GM21825 (cell line): ENCODE results near the gene TRNAU1AP.
"Not testable (repeated sequence)": the region's sequence is repeated elsewhere in the genome, so short reads cannot be mapped to it uniquely, and the experiment has no call there.

Experiments
- ATAC-seq: cut with Tn5 transposase; IDR thresholded peaks from one replicate; pipeline ENCODE4 v1.9.1; 2021; ENCODE audit warnings: mild to moderate bottlenecking, moderate library complexity; ENCODE audit not compliant: unreplicated experiment

TRNAU1AP gene

DNA sequence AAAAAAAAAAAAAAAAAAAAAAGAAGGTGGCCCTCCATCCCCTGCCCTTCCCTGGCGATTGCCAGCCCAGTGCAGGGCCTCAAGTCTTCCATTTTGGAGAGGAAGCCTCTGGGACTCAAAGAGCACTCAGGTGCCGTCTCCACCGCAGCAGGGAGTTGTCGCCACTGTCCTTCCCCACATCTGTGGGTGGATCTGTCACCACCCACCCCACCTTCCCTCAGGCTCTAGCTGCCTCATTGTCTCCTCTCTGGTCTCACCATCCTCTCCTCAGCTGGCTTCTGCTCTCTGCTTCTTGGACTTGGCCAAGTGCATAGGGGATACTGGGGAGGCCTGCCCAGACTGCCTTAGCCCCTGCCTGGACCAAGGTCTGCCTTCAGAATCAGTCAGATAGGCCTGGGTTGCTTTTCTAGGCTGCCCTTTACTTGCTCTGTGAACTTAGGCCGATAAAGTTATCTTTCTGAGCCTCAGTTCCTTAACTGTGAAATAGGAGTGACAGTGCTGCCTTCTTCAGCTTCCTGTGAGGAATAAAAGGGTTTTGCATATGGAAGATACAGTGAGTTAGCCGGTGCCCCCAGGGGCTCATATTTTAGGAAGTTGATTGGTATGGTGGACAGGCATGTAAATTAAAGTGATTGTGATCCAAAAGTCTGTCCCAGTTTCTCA is 31.3 kb upstream of the TRNAU1AP start:
- ATAC-seq: no peak

DNA sequence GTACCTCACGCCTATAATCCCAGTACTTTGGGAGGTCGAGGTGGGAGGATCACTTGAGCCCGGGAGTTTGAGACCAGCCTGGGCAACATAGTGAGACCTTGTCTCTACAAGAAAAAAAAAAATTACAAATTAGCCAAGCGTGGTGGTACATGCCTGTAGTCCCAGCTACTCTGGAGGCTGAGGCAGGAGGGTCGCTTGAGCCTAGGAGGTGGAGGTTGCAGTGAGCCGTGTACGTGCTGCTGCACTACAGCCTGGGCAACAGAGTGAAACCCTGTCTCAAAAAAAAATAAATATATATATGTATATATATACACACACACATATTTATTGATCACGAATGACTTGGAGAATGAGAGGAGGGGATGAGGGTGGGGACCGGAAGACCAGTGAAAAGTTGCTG is 30.3 kb upstream of the TRNAU1AP start:
- not testable (repeated sequence) for ATAC-seq

DNA sequence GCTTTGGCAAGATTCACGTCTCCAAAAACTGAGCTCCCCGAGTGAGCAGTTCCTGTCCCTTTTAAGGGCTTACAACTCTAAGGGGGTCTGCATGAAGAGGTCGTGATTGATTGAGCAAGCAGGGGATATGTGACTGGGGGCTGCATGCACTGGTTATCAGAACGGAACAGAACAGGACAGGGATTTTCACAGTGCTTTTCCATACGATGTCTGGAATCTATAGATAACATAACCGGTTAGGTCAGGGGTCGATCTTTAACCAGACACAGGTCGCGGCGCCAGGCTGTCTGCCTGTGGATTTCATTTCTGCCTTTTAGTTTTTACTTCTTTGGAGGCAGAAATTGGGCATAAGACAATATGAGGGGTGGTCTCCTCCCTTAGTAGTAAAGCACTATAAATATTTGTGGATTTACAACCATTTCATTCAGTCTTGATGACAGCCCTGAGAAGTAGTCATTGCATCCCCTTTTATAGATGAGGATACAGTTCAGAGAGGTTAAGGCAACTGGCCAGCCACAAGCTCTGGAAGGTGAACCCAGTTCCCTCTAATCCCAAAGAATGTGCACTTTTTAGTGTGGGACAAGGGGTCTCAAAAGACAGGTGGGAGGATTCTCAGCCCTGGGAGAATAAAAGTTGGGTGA is 27.8 kb upstream of the TRNAU1AP start:
- not testable (repeated sequence) for ATAC-seq

DNA sequence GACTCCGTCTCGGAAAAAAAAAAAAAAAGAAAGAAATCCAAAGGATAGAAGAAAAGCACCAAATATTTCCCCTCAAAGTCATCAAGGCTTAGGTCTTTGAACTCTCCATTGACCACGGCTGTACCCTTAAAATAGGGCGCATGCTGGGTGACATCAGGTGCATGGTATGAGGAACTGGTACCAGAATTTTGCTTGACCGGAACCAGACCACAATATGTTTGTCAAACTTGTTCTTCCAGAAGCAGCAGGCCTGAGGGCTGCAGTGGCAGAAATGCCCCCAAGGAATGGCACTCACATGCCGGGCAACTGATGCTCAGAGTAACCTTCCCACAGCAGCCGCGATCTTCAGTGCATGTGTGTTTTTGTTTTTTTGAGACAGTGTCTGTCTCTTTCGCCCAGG is 26.0 kb upstream of the TRNAU1AP start:
- no peak for ATAC-seq

DNA sequence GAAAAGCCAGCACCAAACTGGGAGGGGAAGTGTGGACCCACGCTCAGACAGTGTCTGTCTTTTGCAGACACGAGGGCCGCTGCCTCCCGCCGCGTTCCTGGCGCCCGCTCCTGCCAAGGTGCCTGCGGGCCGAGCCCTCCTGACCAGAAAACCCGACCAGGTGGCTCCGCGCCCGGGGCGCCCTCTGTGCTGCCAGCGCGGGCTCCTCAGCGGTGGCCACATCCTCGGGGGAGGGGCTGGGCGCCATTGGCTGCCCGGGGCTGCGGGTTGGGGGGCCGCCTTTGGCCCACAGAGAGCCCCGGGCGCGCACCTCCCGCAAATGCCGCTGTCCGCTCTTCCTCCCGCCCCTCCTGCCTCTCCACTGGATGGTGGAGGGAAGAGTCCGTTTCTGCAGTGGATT is 22.4 kb upstream of the TRNAU1AP start:
- ATAC-seq: no peak

DNA sequence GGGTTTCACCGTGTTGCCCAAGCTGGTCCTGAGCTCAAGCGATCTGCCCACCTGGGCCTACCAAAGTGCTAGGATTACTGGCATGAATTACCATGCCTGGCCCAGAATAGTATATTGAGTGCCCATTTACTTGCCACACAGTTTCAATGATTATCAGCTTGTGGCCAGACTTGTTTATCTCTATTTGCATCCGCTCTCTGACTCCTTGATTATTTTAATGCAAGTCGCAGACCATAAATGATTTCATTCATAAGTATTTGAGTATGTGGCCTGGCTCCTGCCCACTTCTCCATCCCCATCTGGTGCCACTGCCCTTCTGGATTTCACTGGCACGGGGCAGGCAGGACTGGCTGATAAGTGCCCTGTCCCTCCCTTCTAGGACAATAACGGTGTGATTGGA is 18.2 kb upstream of the TRNAU1AP start:
- ATAC-seq: no peak

DNA sequence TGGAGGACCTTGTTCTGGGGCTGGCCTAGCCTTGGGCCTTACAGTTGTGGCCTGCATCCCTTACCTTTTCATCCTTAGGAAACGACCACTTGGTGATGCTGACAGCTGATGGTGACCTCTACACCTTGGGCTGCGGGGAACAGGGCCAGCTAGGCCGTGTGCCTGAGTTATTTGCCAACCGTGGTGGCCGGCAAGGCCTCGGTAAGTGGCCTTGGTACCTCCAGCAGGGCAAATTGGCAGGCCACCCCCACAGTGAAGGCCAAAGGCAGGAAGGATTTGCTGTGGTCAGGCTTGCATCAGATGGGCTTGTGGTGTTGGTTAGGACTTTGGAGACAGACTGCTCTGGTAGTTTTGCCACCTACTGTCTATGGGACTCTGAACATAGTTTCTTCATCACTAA is 17.7 kb upstream of the TRNAU1AP start:
- no peak for ATAC-seq

DNA sequence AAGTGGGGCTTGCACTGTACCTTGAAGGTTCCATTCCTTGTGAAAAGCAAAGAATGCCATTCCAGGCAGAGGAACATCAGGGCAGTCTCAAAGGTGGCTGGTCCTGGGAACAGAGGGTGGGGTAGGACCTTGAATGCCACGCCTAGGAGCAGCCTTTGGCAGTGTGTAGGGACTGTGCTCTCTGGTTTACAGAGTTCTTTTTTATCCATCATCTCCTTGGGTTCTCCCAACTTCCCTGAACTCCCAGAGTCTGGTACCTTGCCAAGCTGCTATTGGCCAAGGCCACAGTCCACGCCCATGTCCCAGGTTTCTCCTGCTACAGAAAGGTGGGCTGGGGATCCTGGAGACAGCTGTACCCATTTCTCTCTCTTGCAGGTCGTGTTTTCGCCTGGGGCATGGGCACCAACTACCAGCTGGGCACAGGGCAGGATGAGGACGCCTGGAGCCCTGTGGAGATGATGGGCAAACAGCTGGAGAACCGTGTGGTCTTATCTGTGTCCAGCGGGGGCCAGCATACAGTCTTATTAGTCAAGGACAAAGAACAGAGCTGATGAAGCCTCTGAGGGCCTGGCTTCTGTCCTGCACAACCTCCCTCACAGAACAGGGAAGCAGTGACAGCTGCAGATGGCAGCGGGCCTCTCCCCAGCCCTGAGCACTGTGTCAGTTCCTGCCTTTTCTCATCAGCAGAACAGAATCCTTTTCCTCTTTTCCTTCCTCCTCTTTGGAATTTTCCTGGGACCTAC is 15.3 kb upstream of the TRNAU1AP start:
- no peak for ATAC-seq

DNA sequence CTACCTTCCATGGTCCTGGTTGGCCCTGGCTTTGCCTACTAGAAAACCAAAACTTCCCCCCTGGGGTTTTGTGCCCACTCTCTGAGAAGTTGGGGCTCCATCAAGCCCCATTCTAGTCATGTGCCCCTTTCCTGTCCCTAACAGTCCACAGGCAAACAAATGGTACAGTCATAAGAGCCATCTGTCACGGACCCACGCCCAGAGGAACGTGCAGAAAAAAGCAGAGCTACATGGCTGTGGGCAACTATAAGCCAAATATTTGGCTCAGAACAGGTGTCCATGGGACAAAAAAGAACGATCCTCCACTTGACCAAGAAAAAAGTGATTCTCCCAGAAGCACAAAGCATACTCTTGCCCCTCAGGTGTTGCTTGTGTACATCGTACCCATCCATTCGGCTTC is 14.6 kb upstream of the TRNAU1AP start:
- no peak for ATAC-seq

DNA sequence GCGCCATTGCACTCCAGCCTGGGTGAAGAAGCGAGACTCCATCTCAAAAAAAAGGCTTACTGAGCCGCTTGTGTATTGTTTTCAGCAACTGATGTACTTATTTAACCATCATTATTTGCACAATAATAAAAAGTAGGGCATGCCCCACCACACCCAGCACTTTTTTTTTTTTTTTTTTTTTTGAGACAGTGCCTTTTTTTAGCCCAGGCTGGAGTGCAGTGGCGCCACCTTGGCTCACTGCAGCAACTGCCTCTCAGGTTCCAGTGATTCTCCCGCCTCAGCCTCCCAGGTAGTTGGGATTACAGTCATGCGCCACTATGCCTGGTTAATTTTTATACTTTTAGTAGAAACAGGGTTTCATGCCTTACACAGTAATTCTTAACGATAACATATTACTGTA is 12.2 kb upstream of the TRNAU1AP start:
- no peak for ATAC-seq

DNA sequence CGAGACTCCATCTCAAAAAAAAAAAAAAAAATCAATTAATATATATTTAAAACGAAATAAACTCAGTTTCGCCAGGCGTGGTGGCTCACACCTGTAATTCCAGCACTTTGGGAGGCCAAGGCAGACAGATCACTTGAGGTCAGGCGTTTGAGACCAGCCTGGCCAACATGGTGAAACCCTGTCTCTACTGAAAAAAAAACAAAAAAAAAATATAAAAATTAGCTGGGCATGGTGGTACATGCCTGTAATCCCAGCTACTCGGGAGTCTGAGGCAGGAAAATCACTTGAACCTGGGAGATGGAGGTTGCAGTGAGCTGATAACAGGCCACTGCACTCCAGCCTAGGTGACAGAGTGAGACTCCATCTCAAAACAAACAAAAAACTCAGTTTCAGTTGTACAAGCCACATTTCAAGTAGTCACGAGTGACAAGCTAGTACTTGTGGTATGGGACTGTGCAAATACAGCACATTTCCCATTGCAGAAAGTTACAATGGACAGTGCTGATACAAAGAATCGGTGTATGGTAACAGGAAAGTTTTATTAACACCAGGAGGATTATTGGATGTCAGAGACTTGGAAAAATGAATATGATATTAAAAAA is 11.4 kb upstream of the TRNAU1AP start:
- not testable (repeated sequence) for ATAC-seq

DNA sequence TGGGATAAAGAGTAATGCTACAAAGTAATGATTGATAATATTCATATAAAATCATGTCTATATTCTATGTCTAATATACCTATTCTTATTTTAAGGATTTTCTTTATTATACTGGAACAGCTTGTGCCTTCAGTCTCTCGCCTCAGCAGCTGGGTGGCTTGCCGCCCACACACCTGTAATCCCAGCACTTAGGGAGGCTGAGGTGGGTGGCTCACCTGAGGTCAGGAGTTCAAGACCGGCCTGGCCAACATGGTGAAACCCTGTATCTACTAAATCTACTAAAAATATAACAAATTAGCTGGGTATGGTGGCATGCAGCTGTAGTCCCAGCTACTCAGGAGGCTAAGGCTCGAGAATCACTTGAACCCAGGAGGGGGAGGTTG is 7.6 kb upstream of the TRNAU1AP start:
- no peak for ATAC-seq

DNA sequence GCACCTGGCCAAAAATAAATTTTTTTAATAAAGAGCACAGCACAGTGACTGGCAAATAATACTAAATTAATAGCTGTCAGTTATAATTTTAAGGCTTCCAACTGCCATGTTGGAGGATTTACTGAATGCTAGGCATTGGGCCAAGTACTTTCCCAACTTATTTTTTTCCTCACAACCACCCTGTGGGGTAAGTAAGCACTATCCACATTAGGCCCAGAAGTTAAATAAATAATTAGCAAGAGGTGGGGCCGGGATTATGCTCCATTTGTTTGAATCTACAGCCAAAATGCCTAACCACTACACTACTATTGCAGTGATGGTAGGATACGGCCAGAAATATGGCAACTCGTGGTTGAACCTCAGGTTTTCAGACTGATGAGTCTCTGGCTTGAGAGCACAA is 4.6 kb upstream of the TRNAU1AP start:
- no peak for ATAC-seq

DNA sequence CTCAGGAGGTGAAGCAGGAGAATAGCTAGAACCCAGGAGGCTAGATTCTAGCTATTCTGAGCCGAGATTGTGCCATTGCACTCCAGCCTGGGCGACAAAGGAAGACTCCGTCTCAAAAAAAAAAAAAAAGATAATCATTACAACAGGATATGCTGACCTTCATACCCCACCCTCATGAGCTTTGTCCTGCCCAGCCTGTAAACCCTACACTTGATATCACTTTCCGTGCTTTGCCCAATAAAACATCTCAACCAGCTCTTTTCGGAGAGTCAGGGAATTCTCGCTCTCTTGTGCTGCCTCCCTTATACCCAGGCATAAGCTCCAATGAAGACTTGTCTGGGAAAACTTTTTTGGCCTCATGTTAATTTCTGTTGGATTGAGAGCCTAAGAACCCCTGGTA is 1.5 kb upstream of the TRNAU1AP start:
- ATAC-seq: no peak

DNA sequence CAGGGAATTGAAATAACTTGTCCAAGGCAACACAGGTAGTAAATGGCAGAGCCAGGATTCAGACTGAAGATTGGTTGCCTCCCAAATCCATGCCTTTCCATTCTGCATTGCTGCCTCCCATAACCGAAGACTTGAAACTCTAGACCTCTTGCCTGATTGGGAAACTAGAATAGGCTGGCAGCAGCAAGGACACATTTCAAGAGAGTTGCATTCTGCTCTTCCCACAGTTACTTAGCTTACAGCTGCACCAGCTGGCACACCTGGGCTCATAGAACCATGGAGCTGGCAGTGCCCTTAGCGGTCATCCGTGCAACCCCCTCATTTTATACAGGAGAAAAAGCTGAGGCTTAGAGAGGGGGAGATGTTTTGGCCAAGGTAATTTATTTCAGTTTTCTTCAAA is 8.0 kb downstream of the TRNAU1AP start:
- ATAC-seq: no peak

DNA sequence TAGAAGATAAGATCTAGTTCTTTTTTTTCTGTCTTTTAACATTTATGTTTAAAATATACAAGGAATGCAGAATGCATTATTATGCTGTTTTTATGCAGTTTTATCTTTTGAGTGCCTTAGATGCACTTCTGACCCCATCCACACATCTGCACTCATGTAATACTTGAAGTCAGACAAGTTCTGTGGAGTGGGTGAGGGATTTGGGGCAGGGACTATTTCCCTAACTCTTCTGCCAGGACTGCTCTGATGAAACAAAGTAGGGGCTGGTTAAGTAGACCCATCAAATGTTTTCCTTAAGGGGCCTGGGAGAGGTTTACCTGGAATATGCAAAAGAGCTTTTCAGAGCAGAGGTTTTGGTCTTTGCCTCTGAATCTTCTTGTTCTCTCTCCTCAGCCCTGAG is 11.4 kb downstream of the TRNAU1AP start:
- ATAC-seq: no peak

DNA sequence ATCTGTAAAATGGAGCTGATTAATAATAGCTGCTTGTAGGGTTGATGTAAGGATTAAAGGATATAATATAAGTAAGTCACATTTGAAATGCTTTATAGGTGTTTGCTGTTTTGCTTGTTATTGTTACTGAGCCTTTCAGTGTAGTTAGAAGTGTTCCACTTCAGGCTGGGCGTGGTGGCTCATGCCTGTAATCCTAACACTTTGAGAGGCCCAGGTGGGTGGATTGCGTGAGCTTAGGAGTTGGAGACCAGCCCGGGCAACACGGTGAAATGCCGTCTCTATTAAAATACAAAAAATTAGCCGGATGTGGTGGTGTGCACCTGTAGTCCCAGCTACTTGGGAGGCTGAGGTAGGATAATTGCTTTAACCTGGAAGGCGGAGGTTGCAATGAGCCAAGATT is 12.2 kb downstream of the TRNAU1AP start:
- no peak for ATAC-seq

DNA sequence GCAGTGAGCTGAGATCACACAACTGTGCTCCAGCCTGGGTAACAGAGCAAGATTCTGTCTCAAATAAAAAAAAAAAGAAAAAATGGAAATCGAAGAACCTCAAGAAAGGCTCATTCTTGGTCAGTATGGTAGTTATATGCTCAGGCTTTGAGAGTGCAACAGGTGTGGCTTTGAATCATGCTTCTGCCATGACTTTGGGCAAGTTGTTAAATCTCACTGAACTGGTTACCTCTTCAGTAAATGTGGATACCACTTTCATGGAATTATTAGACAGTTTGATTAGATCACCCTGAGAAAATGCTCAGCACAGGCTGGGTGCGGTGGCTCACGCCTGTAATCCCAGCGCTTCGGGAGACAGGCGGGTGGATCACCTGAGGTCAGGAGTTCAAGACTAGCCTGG is 12.8 kb downstream of the TRNAU1AP start:
- no peak for ATAC-seq

DNA sequence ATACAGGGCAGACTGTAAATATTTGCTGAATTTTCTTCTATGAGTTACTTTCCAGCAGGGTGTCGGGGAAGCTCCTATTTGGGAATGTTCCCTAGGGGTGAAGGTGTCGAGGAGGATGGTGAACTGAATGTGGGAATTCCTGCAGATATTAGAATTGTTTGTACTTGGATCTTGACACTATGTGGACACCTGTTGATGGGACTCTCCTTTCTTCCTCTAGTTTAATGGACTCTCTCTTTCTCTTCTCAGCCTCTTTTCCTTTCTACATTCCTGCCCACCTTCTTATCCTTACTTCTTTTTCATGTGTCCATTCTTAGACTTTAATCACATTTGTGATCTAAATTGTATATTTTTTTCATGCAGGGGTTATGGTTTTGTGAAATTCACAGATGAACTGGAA is 14.0 kb downstream of the TRNAU1AP start:
- no peak for ATAC-seq

DNA sequence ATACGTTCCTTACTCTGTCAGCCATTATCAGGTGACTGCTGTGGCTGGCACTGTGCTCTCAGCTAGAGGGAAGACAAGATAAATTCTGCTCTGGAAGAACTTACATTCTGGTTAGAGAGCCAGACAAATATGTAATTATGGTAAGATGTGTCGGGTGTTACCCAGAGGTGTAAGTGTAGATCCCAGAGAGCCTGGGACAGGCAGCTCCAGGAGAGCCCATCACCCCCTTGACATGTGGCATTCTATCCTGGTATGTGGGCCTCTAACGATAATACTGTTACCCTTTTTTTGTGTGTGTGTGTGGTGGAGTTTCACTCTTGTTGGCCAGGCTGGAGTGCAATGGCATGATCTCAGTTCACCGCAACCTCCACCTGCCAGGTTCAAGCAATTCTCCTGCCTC is 19.0 kb downstream of the TRNAU1AP start:
- no peak for ATAC-seq

DNA sequence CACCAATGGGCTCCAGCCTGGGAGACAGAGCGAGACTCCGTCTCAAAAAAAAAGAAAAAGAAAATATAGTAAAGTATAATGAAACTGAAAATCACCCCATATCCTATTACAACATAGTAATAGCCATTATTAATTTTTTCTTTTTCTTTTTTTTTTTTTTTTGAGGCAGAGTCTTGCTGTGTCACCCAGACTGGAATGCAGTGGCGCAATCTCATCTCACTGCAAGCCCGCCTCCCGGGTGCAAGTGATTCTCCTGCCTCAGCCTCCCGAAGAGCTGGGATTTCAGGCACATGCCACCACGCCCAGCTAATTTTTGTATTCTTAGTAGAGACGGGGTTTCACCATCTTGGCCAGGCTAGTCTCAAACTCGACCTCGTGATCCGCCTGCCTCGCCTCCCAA is 20.0 kb downstream of the TRNAU1AP start:
- ATAC-seq: not testable (repeated sequence)

DNA sequence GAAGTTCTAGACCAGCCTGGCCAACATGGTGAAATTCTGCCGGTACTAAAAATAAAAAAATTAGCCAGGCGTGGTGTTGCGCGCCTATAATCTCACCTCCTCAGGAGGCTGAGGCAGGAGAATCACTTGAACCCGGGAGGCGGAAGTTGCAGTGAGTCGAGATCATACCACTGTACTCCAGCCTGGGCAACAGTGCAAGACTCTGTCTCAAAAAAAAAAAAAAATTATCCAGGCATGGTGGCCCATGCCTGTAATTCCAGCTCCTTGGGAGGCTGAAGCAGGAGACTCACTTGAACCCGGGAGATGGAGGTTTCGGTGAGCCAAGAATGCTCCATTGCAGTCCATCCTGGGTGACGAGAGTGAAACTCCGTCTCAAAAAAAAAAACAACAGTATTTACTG is 20.7 kb downstream of the TRNAU1AP start:
- no peak for ATAC-seq
